GM23338 (cell line): ENCODE results near the gene NDUFS4. TPM values are rescaled to one million over a fixed set of nuclear protein-coding genes. Genes with fewer than 3 reads are reported as not detected.

Experiments used
- ATAC-seq: fragments of 200-7000 bp; cut with Tn5 transposase; 3 replicates; pipeline ENCODE4 v1.9.1; 2020
- DNase-seq: peaks from one replicate; pipeline ENCODE4 v3.0.0-alpha.2; 2015; ENCODE audit warnings: low spot score
- H2AFZ ChIP-seq: fragments of 200-600 bp; sonication (generic); 2 replicates; pipeline ENCODE4 v1.8.0; 2016; ENCODE audit warnings: antibody characterized with exemption, mild to moderate bottlenecking, moderate library complexity
- H3F3A ChIP-seq: fragments of 200-600 bp; sonication (generic); replicated peaks from 2 replicates; pipeline ENCODE4 v1.8.0; 2017; ENCODE audit warnings: antibody characterized with exemption, mixed run types, low read depth
- H3K27ac ChIP-seq: fragments of 200-600 bp; sonication (generic); 2 replicates; pipeline ENCODE4 v1.6.1; 2016; ENCODE audit warnings: low read depth
- H3K27me3 ChIP-seq: fragments of 200-600 bp; sonication (generic); 2 replicates; pipeline ENCODE4 v1.8.0; 2016; ENCODE audit warnings: mild to moderate bottlenecking, mixed run types, moderate library complexity; ENCODE audit not compliant: insufficient read depth
- H3K36me3 ChIP-seq: fragments of 200-600 bp; sonication (generic); 2 replicates; pipeline ENCODE4 v1.8.0; 2016; ENCODE audit warnings: mild to moderate bottlenecking; ENCODE audit not compliant: insufficient read depth
- H3K4me1 ChIP-seq: fragments of 200-600 bp; sonication (generic); 2 replicates; pipeline ENCODE4 v1.8.0; 2016; ENCODE audit warnings: mild to moderate bottlenecking, moderate library complexity; ENCODE audit not compliant: insufficient read depth
- H3K4me2 ChIP-seq: fragments of 200-600 bp; sonication (generic); 2 replicates; pipeline ENCODE4 v1.7.1; 2017; ENCODE audit warnings: mixed run types
- H3K4me3 ChIP-seq: fragments of 200-600 bp; sonication (generic); 2 replicates; pipeline ENCODE4 v1.6.1; 2016; ENCODE audit warnings: mixed run types
- H3K79me2 ChIP-seq: fragments of 200-600 bp; sonication (generic); replicated peaks from 2 replicates; pipeline ENCODE4 v1.8.0; 2017; ENCODE audit warnings: mild to moderate bottlenecking; ENCODE audit not compliant: insufficient read depth
- H3K9me2 ChIP-seq: fragments of 200-600 bp; sonication (generic); 2 replicates; pipeline ENCODE4 v1.8.0; 2017; ENCODE audit not compliant: insufficient read depth
- H4K20me1 ChIP-seq: fragments of 200-600 bp; sonication (generic); replicated peaks from 2 replicates; pipeline ENCODE4 v1.8.0; 2017; ENCODE audit warnings: mild to moderate bottlenecking; ENCODE audit not compliant: insufficient read depth
- H3K27ac Mint-ChIP-seq: 2 replicates; pipeline ENCODE4 v1.8.0; 2020; ENCODE audit warnings: inconsistent platforms, mild to moderate bottlenecking, moderate library complexity, mixed read lengths
- H3K27me3 Mint-ChIP-seq: 3 replicates; pipeline ENCODE4 v1.8.0; 2022; ENCODE audit warnings: low read depth, mild to moderate bottlenecking, moderate library complexity, mixed read lengths, inconsistent platforms; ENCODE audit not compliant: insufficient read depth, poor library complexity
- H3K36me3 Mint-ChIP-seq: 3 replicates; pipeline ENCODE4 v1.8.0; 2021; ENCODE audit warnings: low read depth, mild to moderate bottlenecking, inconsistent platforms, moderate library complexity, mixed read lengths
- H3K4me1 Mint-ChIP-seq: 3 replicates; pipeline ENCODE4 v1.8.0; 2020; ENCODE audit warnings: mild to moderate bottlenecking, inconsistent platforms, mixed read lengths
- H3K4me3 Mint-ChIP-seq: 3 replicates; pipeline ENCODE4 v1.8.0; 2021; ENCODE audit warnings: moderate library complexity, mild to moderate bottlenecking, inconsistent platforms, mixed read lengths
- H3K9me3 Mint-ChIP-seq: 3 replicates; pipeline ENCODE4 v1.8.0; 2020; ENCODE audit warnings: moderate library complexity, mild to moderate bottlenecking, inconsistent platforms, mixed read lengths
- CREB1 ChIP-seq: fragments of 250-450 bp; sonication (Bioruptor Pico); IDR thresholded peaks from 2 replicates; pipeline ENCODE4 v1.5.0; 2020; ENCODE audit warnings: low read depth, mild to moderate bottlenecking, moderate library complexity
- EZH2 ChIP-seq: fragments of 200-600 bp; sonication (generic); IDR thresholded peaks from one replicate; pipeline ENCODE4 v1.8.0; 2017; ENCODE audit warnings: antibody characterized with exemption, mild to moderate bottlenecking, low read depth; ENCODE audit not compliant: unreplicated experiment
- EZH2phosphoT487 ChIP-seq: fragments of 200-600 bp; sonication (generic); IDR thresholded peaks from one replicate; pipeline ENCODE4 v1.8.1; 2018; ENCODE audit warnings: antibody characterized with exemption; ENCODE audit not compliant: unreplicated experiment
- JUNB ChIP-seq: IDR thresholded peaks from one replicate; pipeline ENCODE4 v1.6.1; 2016; ENCODE audit warnings: antibody characterized with exemption; ENCODE audit not compliant: unreplicated experiment
- NANOG ChIP-seq: IDR thresholded peaks from 2 replicates; pipeline ENCODE4 v1.6.1; 2016; ENCODE audit warnings: antibody characterized with exemption, borderline replicate concordance
- POLR2AphosphoS5 ChIP-seq: IDR thresholded peaks from 2 replicates; pipeline ENCODE4 v1.6.1; 2016; ENCODE audit warnings: antibody characterized with exemption, low read depth
- STAT1 ChIP-seq: IDR thresholded peaks from one replicate; pipeline ENCODE4 v1.6.1; 2016; ENCODE audit warnings: antibody characterized with exemption; ENCODE audit not compliant: unreplicated experiment
- ZNF331 ChIP-seq: fragments of 250-450 bp; sonication (Bioruptor Pico); IDR thresholded peaks from 2 replicates; pipeline ENCODE4 v1.5.0; 2020; ENCODE audit warnings: low read depth, mild to moderate bottlenecking, moderate library complexity
- polyA plus RNA-seq: library from polyadenylated mRNA; unstranded; fragments of >200 nt; fragmentation: Nextera tagmentation; extraction: Ambion mirVana; gene quantifications from 2 replicates; pipeline ENCODE4 v1.2.1, GENCODE V29; 2016
- total RNA-seq: library from RNA; depleted of rRNA; stranded (reverse); fragments of >200 nt; shearing (Covaris generic); gene quantifications from 2 replicates; pipeline ENCODE4 v1.2.3, GENCODE V29; 2014
- TF ChIP-seq, protein P1 (sequence below): IDR thresholded peaks from one replicate; pipeline ENCODE4 v1.6.1; 2018; ENCODE audit warnings: antibody characterized with exemption; ENCODE audit not compliant: unreplicated experiment
- TF ChIP-seq, protein P2 (sequence below): fragments of 250-450 bp; sonication (Bioruptor Pico); IDR thresholded peaks from 2 replicates; pipeline ENCODE4 v1.5.0; 2020; ENCODE audit warnings: mild to moderate bottlenecking, moderate library complexity
- TF ChIP-seq, protein P3 (sequence below): IDR thresholded peaks from 2 replicates; pipeline ENCODE4 v1.6.1; 2016; ENCODE audit warnings: antibody characterized with exemption

The NDUFS4 gene
- total and polyA plus RNA-seq, 2 experiments from 2014 or later, result 65.6 to 151 TPM

DNA sequence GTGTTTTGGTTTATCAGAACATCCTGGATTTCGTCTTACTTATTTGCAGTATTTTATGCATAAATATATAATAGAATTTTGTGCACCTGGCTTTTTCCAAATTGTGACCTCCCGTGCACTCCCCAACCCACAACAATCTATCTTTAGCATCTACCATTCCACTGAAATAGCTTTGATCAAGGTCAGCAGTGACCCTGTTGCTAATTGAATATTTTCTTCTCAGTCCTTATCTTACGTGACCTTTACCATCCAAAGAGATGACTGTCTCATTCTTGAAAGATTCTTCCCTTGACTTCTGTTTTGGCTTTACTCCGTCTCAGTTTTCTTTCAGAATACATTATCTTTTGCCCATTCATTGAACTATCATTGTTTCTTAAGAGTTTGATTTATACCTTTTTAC lies 18.4 kb downstream of the NDUFS4 start (continued):
- TF ChIP-seq, protein P1, sequence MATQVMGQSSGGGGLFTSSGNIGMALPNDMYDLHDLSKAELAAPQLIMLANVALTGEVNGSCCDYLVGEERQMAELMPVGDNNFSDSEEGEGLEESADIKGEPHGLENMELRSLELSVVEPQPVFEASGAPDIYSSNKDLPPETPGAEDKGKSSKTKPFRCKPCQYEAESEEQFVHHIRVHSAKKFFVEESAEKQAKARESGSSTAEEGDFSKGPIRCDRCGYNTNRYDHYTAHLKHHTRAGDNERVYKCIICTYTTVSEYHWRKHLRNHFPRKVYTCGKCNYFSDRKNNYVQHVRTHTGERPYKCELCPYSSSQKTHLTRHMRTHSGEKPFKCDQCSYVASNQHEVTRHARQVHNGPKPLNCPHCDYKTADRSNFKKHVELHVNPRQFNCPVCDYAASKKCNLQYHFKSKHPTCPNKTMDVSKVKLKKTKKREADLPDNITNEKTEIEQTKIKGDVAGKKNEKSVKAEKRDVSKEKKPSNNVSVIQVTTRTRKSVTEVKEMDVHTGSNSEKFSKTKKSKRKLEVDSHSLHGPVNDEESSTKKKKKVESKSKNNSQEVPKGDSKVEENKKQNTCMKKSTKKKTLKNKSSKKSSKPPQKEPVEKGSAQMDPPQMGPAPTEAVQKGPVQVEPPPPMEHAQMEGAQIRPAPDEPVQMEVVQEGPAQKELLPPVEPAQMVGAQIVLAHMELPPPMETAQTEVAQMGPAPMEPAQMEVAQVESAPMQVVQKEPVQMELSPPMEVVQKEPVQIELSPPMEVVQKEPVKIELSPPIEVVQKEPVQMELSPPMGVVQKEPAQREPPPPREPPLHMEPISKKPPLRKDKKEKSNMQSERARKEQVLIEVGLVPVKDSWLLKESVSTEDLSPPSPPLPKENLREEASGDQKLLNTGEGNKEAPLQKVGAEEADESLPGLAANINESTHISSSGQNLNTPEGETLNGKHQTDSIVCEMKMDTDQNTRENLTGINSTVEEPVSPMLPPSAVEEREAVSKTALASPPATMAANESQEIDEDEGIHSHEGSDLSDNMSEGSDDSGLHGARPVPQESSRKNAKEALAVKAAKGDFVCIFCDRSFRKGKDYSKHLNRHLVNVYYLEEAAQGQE, result no peak
- TF ChIP-seq JUNB (no peak), NANOG (no peak), EZH2phosphoT487 (no peak)

DNA sequence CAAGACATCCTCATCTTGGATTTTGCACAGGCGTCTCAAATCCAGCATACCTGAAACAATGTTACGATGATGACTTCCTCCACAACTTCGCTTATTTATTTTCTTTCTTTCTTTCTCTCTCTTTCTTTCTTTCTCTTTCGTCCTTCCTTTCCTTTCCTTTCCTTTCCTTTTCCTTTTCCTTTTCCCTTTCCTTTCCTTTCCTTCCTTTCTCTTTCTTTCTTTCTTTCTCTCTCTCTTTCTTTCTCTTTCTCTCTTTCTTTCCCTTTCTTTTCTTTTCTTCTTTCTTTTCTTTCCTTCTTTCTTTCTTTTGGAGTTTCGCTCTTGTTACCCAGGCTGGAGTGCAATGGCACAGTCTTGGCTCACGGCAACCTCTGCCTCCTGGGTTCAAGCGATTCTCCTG lies 20.1 kb downstream of the NDUFS4 start:
- peaks cover 86% of the 10 kb centered on the region for H3K79me2 ChIP-seq
- TF ChIP-seq EZH2phosphoT487 (no peak), ZNF331 (CRISPR knock-in tag) (no peak), STAT1 (no peak), POLR2AphosphoS5 (no peak), EZH2 (no peak), NANOG (no peak), CREB1 (CRISPR knock-in tag) (no peak)
- TF ChIP-seq, protein P2, sequence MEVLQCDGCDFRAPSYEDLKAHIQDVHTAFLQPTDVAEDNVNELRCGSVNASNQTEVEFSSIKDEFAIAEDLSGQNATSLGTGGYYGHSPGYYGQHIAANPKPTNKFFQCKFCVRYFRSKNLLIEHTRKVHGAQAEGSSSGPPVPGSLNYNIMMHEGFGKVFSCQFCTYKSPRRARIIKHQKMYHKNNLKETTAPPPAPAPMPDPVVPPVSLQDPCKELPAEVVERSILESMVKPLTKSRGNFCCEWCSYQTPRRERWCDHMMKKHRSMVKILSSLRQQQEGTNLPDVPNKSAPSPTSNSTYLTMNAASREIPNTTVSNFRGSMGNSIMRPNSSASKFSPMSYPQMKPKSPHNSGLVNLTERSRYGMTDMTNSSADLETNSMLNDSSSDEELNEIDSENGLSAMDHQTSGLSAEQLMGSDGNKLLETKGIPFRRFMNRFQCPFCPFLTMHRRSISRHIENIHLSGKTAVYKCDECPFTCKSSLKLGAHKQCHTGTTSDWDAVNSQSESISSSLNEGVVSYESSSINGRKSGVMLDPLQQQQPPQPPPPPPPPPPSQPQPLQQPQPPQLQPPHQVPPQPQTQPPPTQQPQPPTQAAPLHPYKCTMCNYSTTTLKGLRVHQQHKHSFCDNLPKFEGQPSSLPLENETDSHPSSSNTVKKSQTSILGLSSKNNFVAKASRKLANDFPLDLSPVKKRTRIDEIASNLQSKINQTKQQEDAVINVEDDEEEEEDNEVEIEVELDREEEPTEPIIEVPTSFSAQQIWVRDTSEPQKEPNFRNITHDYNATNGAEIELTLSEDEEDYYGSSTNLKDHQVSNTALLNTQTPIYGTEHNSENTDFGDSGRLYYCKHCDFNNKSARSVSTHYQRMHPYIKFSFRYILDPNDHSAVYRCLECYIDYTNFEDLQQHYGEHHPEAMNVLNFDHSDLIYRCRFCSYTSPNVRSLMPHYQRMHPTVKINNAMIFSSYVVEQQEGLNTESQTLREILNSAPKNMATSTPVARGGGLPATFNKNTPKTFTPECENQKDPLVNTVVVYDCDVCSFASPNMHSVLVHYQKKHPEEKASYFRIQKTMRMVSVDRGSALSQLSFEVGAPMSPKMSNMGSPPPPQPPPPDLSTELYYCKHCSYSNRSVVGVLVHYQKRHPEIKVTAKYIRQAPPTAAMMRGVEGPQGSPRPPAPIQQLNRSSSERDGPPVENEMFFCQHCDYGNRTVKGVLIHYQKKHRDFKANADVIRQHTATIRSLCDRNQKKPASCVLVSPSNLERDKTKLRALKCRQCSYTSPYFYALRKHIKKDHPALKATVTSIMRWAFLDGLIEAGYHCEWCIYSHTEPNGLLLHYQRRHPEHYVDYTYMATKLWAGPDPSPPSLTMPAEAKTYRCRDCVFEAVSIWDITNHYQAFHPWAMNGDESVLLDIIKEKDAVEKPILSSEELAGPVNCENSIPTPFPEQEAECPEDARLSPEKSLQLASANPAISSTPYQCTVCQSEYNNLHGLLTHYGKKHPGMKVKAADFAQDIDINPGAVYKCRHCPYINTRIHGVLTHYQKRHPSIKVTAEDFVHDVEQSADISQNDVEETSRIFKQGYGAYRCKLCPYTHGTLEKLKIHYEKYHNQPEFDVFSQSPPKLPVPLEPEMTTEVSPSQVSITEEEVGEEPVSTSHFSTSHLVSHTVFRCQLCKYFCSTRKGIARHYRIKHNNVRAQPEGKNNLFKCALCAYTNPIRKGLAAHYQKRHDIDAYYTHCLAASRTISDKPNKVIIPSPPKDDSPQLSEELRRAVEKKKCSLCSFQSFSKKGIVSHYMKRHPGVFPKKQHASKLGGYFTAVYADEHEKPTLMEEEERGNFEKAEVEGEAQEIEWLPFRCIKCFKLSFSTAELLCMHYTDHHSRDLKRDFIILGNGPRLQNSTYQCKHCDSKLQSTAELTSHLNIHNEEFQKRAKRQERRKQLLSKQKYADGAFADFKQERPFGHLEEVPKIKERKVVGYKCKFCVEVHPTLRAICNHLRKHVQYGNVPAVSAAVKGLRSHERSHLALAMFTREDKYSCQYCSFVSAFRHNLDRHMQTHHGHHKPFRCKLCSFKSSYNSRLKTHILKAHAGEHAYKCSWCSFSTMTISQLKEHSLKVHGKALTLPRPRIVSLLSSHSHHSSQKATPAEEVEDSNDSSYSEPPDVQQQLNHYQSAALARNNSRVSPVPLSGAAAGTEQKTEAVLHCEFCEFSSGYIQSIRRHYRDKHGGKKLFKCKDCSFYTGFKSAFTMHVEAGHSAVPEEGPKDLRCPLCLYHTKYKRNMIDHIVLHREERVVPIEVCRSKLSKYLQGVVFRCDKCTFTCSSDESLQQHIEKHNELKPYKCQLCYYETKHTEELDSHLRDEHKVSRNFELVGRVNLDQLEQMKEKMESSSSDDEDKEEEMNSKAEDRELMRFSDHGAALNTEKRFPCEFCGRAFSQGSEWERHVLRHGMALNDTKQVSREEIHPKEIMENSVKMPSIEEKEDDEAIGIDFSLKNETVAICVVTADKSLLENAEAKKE (CRISPR knock-in tag), result no peak
- TF ChIP-seq, protein P1, result no peak
- TF ChIP-seq, protein P3, sequence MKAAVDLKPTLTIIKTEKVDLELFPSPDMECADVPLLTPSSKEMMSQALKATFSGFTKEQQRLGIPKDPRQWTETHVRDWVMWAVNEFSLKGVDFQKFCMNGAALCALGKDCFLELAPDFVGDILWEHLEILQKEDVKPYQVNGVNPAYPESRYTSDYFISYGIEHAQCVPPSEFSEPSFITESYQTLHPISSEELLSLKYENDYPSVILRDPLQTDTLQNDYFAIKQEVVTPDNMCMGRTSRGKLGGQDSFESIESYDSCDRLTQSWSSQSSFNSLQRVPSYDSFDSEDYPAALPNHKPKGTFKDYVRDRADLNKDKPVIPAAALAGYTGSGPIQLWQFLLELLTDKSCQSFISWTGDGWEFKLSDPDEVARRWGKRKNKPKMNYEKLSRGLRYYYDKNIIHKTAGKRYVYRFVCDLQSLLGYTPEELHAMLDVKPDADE, result no peak

More for the DNA sequence above, 20.1 kb downstream of the NDUFS4 start:
- H2AFZ ChIP-seq, result no peak overlapping the region
- Mint-ChIP-seq H3K27me3 (peaks cover 6% of the 10 kb centered on the region), H3K4me1 (peaks cover 2% of the 10 kb centered on the region; the same call in 2 of the 3 replicates), H3K27ac (no peak overlapping the region), H3K4me3 (no peak overlapping the region), H3K36me3 (no peaks in the 10 kb centered on the region), H3K9me3 (no peaks in the 10 kb centered on the region)
- H3K4me3 ChIP-seq, result no peak overlapping the region
- H4K20me1 ChIP-seq, result peaks cover 4% of the 10 kb centered on the region; the same call in 1 of the 2 replicates
- ATAC-seq, result no peak
- no peaks in the 10 kb centered on the region for H3K4me1 ChIP-seq
- no peaks in the 10 kb centered on the region for H3K9me2 ChIP-seq
- no peaks in the 10 kb centered on the region for H3K36me3 ChIP-seq
- H3K4me2 ChIP-seq, result no peak overlapping the region
- H3K27me3 ChIP-seq, result no peaks in the 10 kb centered on the region
- no peak for DNase-seq
- H3K27ac ChIP-seq, result no peak overlapping the region
- H3F3A ChIP-seq, result no peaks in the 10 kb centered on the region
